LNCAP (cell line): Measurements from ENCODE around the gene MAGI2.

Source experiments
- CTCF ChIP-seq: fragments of 450-650 bp; IDR thresholded peaks from 2 replicates; pipeline ENCODE4 v1.5.1; 2017; ENCODE audit warnings: mild to moderate bottlenecking

The MAGI2 gene

DNA sequence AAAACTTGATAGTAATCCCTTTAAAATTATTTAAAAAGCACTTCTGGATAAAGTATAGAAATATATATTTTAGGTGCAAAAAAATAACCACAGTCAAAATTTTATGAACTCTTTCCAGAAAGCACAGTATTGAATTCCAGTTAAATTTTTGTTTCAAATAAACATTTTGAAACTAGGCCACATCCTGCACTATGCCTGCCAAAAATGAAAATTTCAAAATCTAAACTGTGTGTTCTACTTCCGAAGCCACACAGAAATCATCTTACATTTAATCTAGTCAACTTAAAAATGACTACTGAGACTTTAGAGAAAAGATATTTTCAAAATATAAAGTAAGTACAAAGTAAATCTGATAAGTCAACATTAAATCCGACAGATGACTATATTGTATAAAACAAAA, 50.0 kb downstream of the MAGI2 start:
- no peak for TF ChIP-seq CTCF

GRCh38 chr7:79401254-79401653, 52.2 kb downstream of the MAGI2 start:
- TF ChIP-seq CTCF, result no peak

DNA sequence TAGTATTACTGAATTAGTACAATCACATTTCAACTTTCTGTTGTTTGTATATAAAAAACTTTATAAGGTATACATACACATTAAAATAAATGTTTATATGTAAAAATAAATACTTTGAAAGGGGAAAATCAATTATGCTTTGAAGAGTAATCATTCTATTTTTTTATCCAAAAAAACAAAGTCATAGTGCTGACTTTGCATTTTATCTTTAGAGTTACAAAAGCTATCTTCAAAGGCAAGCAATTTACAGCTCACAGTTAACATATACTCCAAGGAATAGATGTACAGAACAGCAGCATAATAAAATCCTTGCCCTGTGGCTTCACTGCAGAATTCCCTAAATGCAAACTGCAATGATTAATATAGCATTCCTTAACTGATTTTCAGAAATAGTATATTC, 53.2 kb downstream of the MAGI2 start:
- TF ChIP-seq CTCF, result no peak

GRCh38 chr7:79398138-79398749, 55.2 kb downstream of the MAGI2 start:
- TF ChIP-seq CTCF, result no peak

DNA sequence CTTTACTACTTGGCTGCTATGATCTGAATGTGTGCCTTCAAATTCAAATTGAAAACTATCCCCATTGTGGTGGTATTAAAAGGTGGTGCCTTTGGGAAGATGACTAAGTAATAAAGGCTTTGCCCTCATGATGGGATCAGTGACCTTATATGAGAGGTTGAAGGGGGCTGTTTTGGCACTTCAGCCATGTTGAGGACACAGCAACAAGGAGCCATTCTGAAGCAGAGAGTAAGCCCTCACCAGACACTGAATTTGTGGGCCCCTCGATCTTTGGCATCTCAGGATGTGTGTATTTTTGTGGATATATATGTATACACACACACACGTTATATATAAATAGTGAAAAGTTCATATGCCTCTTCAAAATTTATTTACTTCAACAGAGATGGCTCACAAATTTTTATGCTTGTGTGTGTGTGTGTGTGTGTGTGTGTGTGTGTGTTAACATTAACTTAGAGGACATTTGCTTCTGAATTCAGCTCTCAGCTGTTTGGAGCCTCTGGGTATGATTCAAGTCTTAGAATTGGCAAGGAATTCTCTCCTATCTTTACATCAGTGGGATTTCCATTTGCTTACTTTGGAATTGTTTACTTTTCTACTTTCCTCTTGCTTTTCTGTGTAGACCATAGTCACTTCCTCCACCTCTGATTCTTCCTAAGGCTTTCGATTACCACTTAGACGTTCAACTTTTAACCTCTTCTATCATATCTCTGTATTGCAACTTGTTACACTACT, 66.6 kb downstream of the MAGI2 start:
- TF ChIP-seq CTCF, result no peak

DNA sequence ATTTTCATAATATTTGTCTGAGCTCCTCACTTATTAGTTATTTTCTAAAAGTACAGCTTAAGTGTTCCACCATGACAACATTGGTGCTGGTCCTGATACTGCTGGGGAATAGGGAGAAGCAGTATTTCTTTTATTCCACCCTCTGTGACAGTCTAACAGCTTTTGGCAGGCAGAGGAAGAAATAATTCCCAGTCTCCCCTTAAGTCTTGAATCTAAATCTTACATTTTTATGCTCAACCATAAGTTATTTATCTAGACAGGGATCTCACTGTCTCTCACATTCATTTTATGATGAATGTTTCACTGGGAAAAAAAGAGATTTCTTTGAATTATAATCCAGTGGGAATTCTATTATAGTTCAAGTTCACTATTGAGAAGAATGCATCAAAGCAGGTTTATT, 71.5 kb downstream of the MAGI2 start:
- TF ChIP-seq CTCF, result no peak

DNA sequence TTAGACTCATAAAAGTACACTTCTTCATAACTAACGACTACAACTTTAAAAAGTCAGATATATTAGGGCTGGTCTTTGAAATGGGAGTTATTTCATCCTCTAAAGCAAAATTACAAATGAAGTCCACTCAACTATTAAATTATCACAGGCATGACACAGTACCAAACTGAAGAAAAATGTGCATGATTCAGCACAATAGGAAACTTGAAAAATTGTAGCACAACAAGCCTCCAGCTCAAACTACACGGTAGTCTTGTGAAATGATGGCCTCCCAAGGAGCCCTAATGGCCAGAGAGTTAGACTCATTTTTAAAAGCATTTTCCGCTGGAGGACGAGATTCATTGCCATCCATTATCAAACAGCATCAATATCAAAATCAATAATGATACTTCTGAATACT, 76.4 kb downstream of the MAGI2 start:
- no peak for TF ChIP-seq CTCF
